Activated CD4-positive, alpha-beta T cell treated with anti-CD3 and anti-CD28 coated beads, Interleukin-2, amount 50 U/mL, for 48 hours (primary cell): ENCODE measurements around the gene EFCAB8.
"Not testable (repeated sequence)": the region's sequence is repeated elsewhere in the genome, so short reads cannot be mapped to it uniquely, and the experiment has no call there.

Experiments used
- DNase-seq, 2 experiments: peaks; one replicate each; pipeline ENCODE4 v3.0.0-alpha.2; 2020

EFCAB8 gene

GRCh38 chr20:32842688-32843524, 15.8 kb upstream of the EFCAB8 start:
- DNase-seq, result no peak

GRCh38 chr20:32845786-32846185, 12.9 kb upstream of the EFCAB8 start:
- DNase-seq, result no peak

GRCh38 chr20:32846852-32847251, 11.9 kb upstream of the EFCAB8 start:
- DNase-seq, result no peak

GRCh38 chr20:32847964-32848363, 10.8 kb upstream of the EFCAB8 start:
- no peak for DNase-seq

- no peak for DNase-seq
Observed at GRCh38 chr20:32848846-32849245, 9.9 kb upstream of the EFCAB8 start.

DNA sequence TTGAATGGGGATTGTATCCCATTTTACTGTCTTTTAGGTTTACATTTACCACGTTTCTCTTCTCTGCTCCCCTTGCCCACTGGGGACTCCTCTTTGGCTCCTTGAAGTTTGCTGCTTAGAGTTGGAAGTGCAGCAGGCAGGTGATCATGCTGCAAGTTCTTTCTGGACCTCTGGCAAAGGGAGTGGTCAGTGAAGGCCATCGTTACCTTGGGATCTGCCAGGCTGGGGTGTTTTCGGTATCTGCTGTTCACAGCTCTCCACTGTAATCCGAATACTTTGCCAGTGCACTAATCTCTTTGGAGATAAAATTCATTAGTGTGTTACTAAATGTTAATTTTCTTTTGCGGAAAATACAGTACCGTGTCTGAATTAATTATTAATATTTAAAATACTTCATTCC, 9.1 kb upstream of the EFCAB8 start:
- no peak for DNase-seq

- no peak for DNase-seq
Observed at GRCh38 chr20:32855387-32855786, 3.3 kb upstream of the EFCAB8 start.

- no peak for DNase-seq
Observed at GRCh38 chr20:32858189-32858588, 534 bp upstream of the EFCAB8 start.

GRCh38 chr20:32861446-32861845, 2.7 kb downstream of the EFCAB8 start:
- DNase-seq, result no peak

DNA sequence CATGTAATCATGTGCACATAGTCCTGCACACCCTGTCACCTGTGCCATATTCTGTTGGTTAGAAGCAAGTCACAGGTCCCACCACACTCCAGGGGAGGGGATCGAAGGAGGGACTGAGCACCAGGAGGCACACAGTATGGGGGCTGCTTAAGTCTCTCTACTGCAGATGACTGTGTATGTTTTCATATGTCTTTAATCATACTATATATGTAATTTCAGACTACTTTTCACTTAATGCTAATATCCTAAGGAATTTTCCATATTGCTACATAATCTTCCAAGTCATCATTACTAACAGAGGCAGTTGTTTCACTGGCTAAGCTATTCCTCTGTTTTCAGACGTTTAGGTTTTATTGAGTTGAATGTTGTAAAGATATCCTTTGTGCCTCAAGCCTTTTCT, 10.8 kb downstream of the EFCAB8 start:
- no peak for DNase-seq

GRCh38 chr20:32870526-32870925, 11.8 kb downstream of the EFCAB8 start:
- not testable (repeated sequence) for DNase-seq

GRCh38 chr20:32870985-32871384, 12.3 kb downstream of the EFCAB8 start:
- no peak for DNase-seq

- DNase-seq, result no peak
Observed at GRCh38 chr20:32871627-32872160, 13.0 kb downstream of the EFCAB8 start.

- DNase-seq, result no peak
Observed at GRCh38 chr20:32872266-32872665, 13.5 kb downstream of the EFCAB8 start.

DNA sequence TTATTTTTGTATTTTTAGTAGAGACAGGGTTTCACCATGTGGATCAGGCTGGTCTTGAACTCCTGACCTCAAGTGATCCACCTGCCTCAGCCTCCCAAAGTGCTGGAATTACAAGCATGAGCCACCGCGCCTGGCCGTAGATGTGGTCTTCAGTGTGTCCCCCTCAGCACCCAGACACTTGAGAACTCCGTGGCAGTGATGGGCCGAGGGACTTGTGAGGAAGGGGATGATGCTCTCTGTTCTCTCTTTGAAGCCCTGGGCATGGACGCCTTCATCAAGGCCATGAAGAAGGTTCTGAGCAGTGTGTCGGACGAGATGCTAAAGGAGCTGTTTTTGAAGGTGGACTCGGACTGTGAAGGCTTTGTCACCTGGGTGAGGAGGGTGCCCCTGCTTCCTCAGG, 16.9 kb downstream of the EFCAB8 start:
- no peak for DNase-seq

- DNase-seq, result no peak
Observed at GRCh38 chr20:32877507-32877906, 18.8 kb downstream of the EFCAB8 start.

DNA sequence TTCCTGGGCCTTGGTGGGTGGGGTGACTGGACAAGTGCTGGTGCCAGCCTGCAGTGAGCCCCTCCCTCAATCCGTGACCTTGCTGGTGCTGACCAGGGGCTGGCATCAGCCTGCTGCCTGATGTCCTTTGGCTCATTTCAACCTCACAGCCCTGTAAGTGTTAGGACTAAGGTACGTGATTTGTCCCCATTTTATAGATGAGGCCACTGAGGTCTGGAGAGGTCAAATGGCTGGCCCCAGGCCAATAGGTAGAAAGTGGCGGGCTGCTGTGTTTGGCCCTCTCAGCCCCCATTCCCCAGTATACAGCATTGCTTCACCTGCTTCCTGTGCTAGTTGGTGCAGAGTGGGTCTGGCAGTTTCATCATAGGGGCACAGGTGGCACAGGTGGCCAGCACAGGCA, 20.1 kb downstream of the EFCAB8 start:
- no peak for DNase-seq

GRCh38 chr20:32879538-32879937, 20.8 kb downstream of the EFCAB8 start:
- no peak for DNase-seq

DNA sequence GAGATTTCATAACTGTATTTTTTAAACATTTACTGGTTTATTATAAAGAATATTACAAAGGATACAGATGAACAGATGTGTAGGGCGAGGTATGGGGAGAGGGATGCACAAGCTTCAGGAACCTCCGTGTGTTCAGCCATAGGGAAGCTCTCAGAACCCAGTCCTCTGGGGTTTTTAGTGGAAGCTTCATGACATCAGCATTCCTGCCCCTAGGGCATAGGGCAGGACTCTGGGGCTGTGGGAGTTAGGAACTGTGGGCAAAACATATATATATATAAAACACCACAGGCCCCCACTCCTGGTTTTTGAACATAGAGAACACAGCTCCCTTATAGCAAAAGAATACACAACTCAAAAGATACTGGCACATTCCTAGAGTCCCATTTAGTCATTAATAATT, 21.9 kb downstream of the EFCAB8 start:
- no peak for DNase-seq

- no peak for DNase-seq
Observed at GRCh38 chr20:32883081-32883480, 24.4 kb downstream of the EFCAB8 start.

DNA sequence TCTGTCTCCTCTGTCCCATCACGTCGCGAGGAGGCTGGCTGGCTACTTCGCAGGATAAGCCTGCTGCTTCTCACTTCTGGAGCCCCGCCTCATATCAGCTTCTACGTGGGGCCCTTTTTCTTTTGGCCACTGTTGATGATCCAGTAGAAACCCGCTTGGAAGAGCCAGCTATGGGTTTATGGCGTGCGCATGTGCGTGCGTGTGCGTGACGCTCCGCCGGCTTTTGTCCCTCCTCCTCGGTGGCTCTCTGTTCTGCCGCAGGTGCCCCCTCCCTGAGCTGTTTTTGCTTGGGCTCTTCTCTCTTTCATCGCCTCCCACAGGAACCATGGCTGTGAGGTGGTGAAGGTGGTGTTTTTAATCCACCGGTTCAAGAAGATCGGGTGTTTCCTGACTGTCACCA, 26.5 kb downstream of the EFCAB8 start:
- no peak for DNase-seq

DNA sequence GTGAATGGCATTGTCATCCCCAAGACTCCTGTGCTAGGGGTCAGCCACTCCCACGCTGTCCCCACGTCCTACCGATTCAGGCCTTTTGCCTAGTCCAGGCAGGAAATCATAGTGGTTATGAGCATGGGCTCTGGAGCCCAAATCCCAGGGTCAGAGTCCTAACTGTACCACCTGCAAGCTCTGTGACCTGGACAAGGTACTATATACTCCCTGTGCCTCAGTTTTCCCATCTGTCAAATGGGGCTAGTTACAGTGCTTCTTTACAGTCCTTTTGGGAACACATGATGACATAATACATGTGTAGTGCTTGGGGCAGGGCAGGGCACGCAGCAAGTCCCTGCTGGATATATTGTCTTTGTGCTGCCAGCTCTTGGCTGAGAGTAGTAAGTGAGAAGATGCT, 27.2 kb downstream of the EFCAB8 start:
- no peak for DNase-seq

DNA sequence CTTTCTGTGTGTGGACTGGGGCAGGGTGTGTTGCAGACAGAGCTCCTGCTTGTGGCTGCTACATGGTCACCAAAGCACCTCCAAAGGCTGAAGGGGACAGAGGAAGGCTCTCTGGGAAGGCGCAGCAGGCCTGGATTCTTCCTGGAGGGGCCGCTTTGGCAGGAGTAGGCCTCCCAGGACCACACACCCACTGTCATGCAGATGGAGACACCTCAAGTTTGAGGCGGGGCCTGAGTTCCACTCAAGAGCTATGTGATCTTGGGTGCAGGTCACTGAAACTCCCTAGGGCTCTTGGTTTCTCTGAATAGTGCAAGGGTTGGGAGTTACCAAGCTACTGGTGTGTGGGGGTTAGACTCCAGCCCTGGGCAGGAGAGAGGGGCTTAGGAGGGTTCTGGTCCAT, 27.9 kb downstream of the EFCAB8 start:
- no peak for DNase-seq

- no peak for DNase-seq
Observed at GRCh38 chr20:32887492-32887891, 28.8 kb downstream of the EFCAB8 start.

- DNase-seq, result no peak
Observed at GRCh38 chr20:32888636-32889035, 29.9 kb downstream of the EFCAB8 start.
